GM12891 (cell line): Measurements from ENCODE around the gene SMARCAL1.

Experiments
- PAX5 ChIP-seq: IDR thresholded peaks from 2 replicates; pipeline ENCODE4 v1.6.1; 2011; ENCODE audit warnings: low read length, moderate library complexity, mild to moderate bottlenecking; ENCODE audit not compliant: insufficient read depth, severe bottlenecking
- POLR2A ChIP-seq: IDR thresholded peaks from 2 replicates; pipeline ENCODE4 v1.6.1; 2011; ENCODE audit warnings: low read depth, low read length, control low read depth
- POLR2AphosphoS5 ChIP-seq: IDR thresholded peaks from 2 replicates; pipeline ENCODE4 v1.6.1; 2011; ENCODE audit warnings: low read depth, low read length, control low read depth
- SPI1 ChIP-seq: IDR thresholded peaks from 2 replicates; pipeline ENCODE4 v1.6.1; 2011; ENCODE audit warnings: low read depth, low read length, control low read depth
- TAF1 ChIP-seq: IDR thresholded peaks from 2 replicates; pipeline ENCODE4 v1.6.1; 2011; ENCODE audit warnings: low read depth, low read length, control low read depth

DNA sequence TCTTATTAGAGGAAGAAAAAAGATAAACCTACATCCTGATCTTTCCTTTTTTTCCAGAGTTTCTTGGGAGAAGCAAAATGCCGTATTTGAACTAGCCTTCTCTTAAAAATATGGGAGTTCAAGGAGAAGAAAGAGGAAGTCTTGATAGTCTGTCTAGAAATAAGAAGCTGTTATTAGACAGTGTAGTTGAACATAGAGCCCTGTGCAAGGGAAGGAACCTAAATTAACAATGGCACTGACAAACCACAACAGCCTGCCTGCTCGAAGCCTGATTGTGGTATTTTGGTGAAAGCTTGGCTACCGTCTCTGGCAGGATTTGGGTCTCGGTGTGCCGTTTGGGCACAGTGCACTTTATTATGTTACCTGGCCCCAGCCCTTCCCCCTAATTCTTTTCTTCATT lies 17.1 kb downstream of the SMARCAL1 start:
- TF ChIP-seq POLR2AphosphoS5 (no peak), POLR2A (no peak), TAF1 (no peak), PAX5 (no peak), SPI1 (no peak)
